T-helper 17 cell (primary cell): Measurements from ENCODE around the gene HAUS8. TPM values are rescaled to one million over a fixed set of nuclear protein-coding genes. Genes with fewer than 3 reads are reported as not detected.
"Not testable (repeated sequence)": the region's sequence is repeated elsewhere in the genome, so short reads cannot be mapped to it uniquely, and the experiment has no call there.

Experiments used
- ATAC-seq: fragments of 150-1000 bp; cut with Tn5 transposase; 2 replicates; pipeline ENCODE4 v1.10.0; 2021; ENCODE audit warnings: mild to moderate bottlenecking, moderate library complexity
- DNase-seq, 3 donors: peaks; one replicate each; pipeline versions ENCODE4 v3.0.0 to v3.0.0-alpha.2; 2020 to 2021
- H3K9me3 ChIP-seq: one replicate; pipeline ENCODE4 v1.7.0; 2013; ENCODE audit warnings: low read length, mild to moderate bottlenecking; ENCODE audit not compliant: control insufficient read depth, poor library complexity, severe bottlenecking
- H3K27ac Mint-ChIP-seq: one replicate; pipeline ENCODE4 v1.8.0; 2022; ENCODE audit warnings: mild to moderate bottlenecking, moderate library complexity, mixed read lengths
- H3K27me3 Mint-ChIP-seq: one replicate; pipeline ENCODE4 v1.8.0; 2022; ENCODE audit warnings: mixed read lengths
- H3K36me3 Mint-ChIP-seq: one replicate; pipeline ENCODE4 v1.8.0; 2022; ENCODE audit warnings: low read depth, mixed read lengths
- H3K4me1 Mint-ChIP-seq: one replicate; pipeline ENCODE4 v1.8.0; 2022; ENCODE audit warnings: mild to moderate bottlenecking, mixed read lengths
- H3K4me3 Mint-ChIP-seq: one replicate; pipeline ENCODE4 v1.8.0; 2022; ENCODE audit warnings: mild to moderate bottlenecking, moderate library complexity, mixed read lengths
- total RNA-seq, 4 donors: library from RNA in 2 of 4; stranded (reverse) in 2 of 4; gene quantifications; one replicate each; pipeline ENCODE4 v1.2.3 and lab custom pipeline; 2022 to 2026

HAUS8 gene
- total RNA-seq, 2 donors from 2014 or later = 18.4 to 26.2 TPM

DNA sequence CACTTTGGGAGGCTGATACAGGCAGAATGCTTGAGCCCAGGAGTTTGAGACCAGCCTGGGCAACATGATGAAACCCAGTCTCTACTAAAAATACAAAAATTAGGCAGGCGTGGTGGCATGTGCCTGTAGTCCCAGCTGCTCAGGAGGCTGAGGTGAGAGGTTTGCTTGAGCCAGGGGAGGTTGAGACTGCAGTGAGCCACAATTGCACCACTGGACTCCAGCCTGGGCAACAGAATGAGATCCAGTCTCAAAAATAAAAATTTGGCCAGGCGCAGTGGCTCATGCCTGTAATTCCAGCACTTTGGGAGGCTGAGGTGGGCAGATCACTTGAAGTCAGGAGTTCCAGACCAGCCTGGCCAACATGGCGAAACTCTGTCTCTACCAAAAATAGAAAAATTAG is 19.4 kb upstream of the HAUS8 start:
- H3K4me1 Mint-ChIP-seq = peaks cover 32% of the 10 kb centered on the region
- H3K36me3 Mint-ChIP-seq, DNase-seq, H3K9me3 ChIP-seq, H3K27me3 Mint-ChIP-seq, H3K4me3 Mint-ChIP-seq, ATAC-seq: not testable (repeated sequence)
- H3K27ac Mint-ChIP-seq = peak overlapping the region; percentile 57

DNA sequence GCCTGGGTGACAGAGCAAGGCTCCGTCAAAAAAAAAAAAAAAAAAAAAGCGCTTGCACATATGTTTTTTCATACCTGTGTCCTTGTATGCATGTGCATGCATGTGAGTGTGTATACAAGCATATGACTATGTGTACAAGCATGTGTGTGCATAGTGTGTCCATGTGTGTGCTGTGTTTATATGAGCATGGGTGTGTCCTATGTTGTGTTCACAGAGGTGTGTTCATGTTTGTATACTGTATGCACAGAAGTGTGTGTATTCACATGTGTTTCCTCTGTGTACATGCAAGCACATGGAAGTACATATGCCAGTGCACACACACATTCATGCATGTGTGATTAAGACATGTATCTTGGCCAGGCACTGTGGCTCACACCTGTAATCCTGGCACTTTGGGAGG is 17.4 kb upstream of the HAUS8 start:
- Mint-ChIP-seq H3K27me3 (no peaks in the 10 kb centered on the region), H3K27ac (no peak overlapping the region), H3K4me1 (peaks cover 34% of the 10 kb centered on the region), H3K4me3 (no peak overlapping the region), H3K36me3 (no peaks in the 10 kb centered on the region)
- H3K9me3 ChIP-seq = no peaks in the 10 kb centered on the region
- no peak for DNase-seq
- no peak for ATAC-seq

GRCh38 chr19:17091758-17092333 is 16.6 kb upstream of the HAUS8 start:
- Mint-ChIP-seq H3K4me3 (no peak overlapping the region), H3K36me3 (no peaks in the 10 kb centered on the region), H3K27ac (no peak overlapping the region), H3K27me3 (no peaks in the 10 kb centered on the region), H3K4me1 (peaks cover 36% of the 10 kb centered on the region)
- no peaks in the 10 kb centered on the region for H3K9me3 ChIP-seq
- peak; percentile 58 for ATAC-seq
- DNase-seq = no peak

DNA sequence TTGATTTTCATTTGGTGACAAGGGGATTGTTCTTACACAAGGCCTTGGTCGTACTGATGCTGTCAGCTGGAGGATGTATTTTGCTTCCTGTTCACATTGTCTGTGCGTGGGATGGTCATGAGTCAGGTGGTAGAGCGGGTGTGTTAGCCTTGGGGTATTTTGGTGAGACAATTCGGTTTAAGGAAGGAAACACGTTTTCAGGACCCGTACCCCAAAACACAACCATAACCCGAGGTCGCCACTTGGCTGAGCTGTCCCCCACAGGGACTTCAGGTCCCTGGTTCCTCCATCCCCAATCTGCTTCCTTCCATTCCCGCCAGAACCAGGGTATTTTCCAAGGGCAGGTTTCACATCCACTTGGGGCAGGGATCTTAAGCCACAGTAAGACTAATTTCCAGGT is 15.3 kb upstream of the HAUS8 start:
- peaks cover 36% of the 10 kb centered on the region for H3K4me1 Mint-ChIP-seq
- H3K9me3 ChIP-seq = no peaks in the 10 kb centered on the region
- peak overlapping the region; percentile 88 for H3K27ac Mint-ChIP-seq
- ATAC-seq (peak; percentile 67), DNase-seq (no peak)
- H3K27me3 Mint-ChIP-seq = no peaks in the 10 kb centered on the region
- no peak overlapping the region for H3K4me3 Mint-ChIP-seq
- H3K36me3 Mint-ChIP-seq = no peaks in the 10 kb centered on the region

GRCh38 chr19:17088552-17088951 is 13.3 kb upstream of the HAUS8 start:
- ATAC-seq (no peak), DNase-seq (no peak)
- Mint-ChIP-seq H3K27me3 (no peaks in the 10 kb centered on the region), H3K27ac (no peak overlapping the region), H3K4me1 (peaks cover 32% of the 10 kb centered on the region), H3K4me3 (no peak overlapping the region), H3K36me3 (no peaks in the 10 kb centered on the region)
- H3K9me3 ChIP-seq = no peaks in the 10 kb centered on the region

DNA sequence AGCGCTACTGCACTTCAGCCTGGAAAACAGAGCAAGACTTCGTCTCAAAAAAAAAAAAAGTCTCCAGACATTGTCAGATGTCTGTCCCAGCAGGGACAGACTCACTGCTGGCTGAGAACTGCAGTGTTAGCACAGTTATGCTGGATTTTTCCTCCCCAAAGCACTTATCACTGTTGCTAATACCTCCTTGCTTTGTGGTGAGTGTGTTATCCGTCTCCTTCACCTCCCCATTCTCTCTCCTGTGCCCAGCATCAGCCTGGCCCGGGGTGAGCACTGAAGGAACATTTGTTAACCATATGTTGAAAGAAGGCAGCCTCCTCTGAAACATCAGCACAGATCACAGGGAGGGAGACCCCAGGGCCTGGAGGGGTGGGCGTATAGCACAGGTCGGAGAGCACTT is 11.6 kb upstream of the HAUS8 start:
- no peak for ATAC-seq
- Mint-ChIP-seq H3K4me3 (no peak overlapping the region), H3K27me3 (no peaks in the 10 kb centered on the region), H3K4me1 (peaks cover 41% of the 10 kb centered on the region), H3K27ac (no peak overlapping the region), H3K36me3 (no peaks in the 10 kb centered on the region)
- DNase-seq = no peak
- no peaks in the 10 kb centered on the region for H3K9me3 ChIP-seq

DNA sequence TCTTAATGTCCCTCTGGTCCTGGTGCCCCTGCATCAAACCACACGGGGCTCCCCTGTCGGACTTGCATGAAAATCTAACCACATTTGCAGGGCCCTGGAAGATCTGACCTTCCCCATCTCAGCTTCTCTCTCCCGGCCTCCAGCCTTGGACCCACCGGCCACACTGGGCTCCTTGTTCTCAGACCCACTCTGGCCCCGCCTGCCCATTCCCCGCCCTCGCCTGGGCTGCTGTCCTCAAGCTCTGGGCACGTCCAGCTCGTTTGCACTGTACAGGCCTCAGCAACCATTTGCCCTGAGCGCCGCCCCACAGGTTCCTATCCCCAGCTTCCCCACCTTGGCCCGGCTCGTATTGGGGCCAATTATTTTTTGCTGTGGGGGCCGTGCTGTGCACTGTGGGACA is 10.9 kb upstream of the HAUS8 start:
- Mint-ChIP-seq H3K4me3 (no peak overlapping the region), H3K27ac (peak overlapping the region; percentile 11), H3K4me1 (peaks cover 48% of the 10 kb centered on the region), H3K36me3 (no peaks in the 10 kb centered on the region), H3K27me3 (no peaks in the 10 kb centered on the region)
- no peak for ATAC-seq
- H3K9me3 ChIP-seq = no peaks in the 10 kb centered on the region
- no peak for DNase-seq

DNA sequence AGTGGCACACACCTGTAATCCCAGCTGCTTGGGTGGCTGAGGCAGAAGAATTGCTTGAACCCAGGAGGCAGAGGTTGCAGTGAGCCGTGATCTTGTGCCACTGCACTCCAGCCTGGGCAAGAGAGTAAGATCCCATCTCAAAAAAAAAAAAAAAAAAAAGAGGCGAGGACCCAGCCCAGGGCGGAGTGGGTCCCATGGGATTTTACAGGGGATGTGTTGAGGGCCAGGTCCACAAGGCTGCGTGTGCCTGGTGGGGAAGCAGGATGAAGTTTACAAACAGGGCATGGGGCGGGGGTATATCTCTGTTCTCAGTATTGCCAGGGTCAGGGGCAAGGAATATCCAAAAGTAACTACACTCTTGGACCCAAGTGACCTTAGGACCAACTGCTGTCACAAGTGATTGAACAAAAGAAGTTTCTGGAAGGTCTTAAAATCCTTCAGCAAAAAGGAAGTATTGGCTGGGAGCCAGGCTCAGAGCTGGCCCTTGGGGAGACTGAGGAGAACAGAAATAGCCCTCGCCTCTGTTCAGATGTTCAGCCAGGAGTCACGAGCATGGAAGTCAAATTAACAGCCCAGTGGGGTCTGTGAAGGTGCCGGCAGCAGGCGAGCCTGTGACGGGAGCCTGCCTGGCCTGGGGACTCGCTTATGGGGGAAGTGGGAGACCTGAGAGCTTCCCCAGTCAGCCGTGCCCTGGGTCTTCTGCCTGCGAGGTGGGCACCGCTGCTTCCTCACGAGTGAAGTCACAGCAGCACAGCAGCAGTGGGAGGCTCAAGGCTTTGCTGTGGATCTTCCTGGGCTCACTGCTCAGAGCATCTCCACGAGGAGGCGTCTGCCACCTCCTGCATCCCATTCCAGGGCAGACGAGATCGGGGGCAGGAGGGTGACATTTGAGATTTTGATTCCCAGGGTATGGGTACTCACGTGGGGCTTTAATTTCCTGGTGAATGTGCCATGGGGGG is 6.7 kb upstream of the HAUS8 start:
- H3K27ac Mint-ChIP-seq = peak overlapping the region; percentile 41
- no peaks in the 10 kb centered on the region for H3K36me3 Mint-ChIP-seq
- no peaks in the 10 kb centered on the region for H3K9me3 ChIP-seq
- no peaks in the 10 kb centered on the region for H3K27me3 Mint-ChIP-seq
- no peak for ATAC-seq
- peaks cover 46% of the 10 kb centered on the region for H3K4me1 Mint-ChIP-seq
- H3K4me3 Mint-ChIP-seq = peak overlapping the region; percentile 66
- no peak for DNase-seq

DNA sequence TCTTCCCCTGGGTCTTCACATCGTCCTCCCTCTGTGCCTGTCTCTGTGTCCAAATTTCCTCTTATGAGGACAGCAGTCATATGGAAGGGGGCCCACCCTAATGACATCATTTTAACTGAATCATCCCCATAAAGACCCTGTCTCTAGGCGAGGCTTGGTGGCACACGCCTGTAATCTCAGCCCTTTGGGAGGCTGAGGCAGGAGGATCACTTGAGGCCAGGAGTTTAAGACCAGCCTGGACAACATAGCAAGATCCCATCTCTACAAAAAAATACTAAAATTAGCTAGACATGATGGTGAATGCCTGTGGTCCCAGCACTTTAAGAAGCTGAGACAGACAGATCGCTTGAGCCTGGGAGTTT is 5.2 kb upstream of the HAUS8 start:
- no peaks in the 10 kb centered on the region for H3K27me3 Mint-ChIP-seq
- ATAC-seq (no peak), DNase-seq (no peak)
- H3K4me1 Mint-ChIP-seq = peaks cover 50% of the 10 kb centered on the region
- H3K4me3 Mint-ChIP-seq = peak overlapping the region; percentile 82
- H3K27ac Mint-ChIP-seq = peak overlapping the region; percentile 81
- H3K9me3 ChIP-seq = no peaks in the 10 kb centered on the region
- H3K36me3 Mint-ChIP-seq = no peaks in the 10 kb centered on the region

DNA sequence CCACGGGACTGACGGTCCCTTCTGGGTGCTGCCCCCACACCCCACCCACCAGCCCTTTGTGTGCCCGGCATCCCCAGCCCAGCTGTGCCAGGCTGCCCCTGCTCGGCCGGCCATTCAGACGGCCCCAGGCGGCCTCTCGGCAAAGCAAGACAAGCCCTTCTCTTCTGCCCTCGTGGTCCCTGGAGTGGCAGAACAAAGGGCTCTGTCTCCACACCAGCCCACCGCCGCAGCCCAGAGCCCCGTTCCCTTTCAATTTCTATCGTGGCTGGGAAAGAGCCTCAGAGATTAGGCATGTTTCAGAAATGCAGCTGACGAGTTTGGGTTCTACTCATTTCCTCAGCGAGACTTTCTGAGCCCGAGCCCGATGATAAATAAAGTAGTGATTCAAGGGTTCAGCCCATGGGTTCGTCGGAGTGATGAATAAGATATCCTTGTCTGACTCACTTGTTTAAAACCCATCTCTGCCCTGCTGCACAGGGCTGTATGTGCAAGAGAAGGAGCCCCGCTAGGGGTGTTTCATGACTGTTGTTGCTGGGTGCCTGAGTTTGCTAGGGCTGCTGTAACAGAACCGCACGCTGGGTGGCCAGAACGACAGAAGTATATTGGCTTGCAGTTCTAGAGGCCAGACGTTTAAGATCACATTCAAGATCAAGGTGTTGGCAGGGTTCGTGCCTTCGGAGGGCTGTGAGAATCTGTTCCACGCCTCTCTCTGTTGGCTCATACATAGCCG is 4.6 kb upstream of the HAUS8 start:
- H3K36me3 Mint-ChIP-seq = no peaks in the 10 kb centered on the region
- no peaks in the 10 kb centered on the region for H3K27me3 Mint-ChIP-seq
- H3K9me3 ChIP-seq = no peaks in the 10 kb centered on the region
- H3K4me3 Mint-ChIP-seq = peak overlapping the region; percentile 82
- ATAC-seq (peak; percentile 56), DNase-seq (peak; percentile 37 to 52 (median 41))
- peak overlapping the region; percentile 81 for H3K27ac Mint-ChIP-seq
- peaks cover 48% of the 10 kb centered on the region for H3K4me1 Mint-ChIP-seq

DNA sequence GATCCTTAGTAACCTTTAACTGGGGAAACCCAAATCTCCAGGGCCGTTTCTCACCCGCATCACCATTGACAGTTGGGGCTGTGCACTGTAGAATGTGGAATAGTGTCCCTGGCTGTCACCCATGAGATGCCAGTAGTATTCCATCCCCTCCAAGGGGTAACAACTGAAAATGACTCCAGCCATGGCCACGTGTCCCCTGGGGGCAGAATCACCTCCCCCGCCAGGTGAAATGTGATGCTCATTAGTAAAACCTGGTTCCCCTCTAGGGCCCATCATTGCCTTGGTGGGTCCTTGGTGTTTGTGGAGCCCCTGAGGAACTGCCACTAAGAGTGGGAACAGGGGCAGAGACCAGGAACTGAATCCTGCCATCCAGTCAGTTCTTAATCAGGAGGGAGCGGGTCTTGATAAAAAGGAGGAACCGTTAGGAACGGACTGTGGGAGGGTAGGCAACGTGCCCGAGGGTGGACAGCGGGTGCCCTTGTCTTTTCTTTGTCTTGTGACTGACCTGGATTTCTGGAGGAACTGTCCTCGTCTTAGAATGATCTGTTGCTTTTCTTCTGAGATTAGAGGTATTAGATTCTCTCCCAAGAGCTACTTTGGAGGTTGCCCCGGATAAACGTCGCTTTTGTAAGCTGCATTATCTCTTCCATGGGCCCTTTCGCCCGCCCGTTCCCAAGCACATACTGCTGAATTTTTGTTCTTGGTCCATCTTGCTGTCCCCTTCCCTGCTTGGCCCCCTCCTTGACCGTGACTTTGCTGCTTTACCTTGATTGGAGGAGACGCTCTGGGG is 3.9 kb upstream of the HAUS8 start:
- no peak for ATAC-seq
- Mint-ChIP-seq H3K36me3 (no peaks in the 10 kb centered on the region), H3K4me3 (peak overlapping the region; percentile 82), H3K27ac (peak overlapping the region; percentile 81), H3K27me3 (no peaks in the 10 kb centered on the region), H3K4me1 (peaks cover 54% of the 10 kb centered on the region)
- no peak for DNase-seq
- no peaks in the 10 kb centered on the region for H3K9me3 ChIP-seq

- Mint-ChIP-seq H3K4me1 (peaks cover 61% of the 10 kb centered on the region), H3K27ac (peak overlapping the region; percentile 27), H3K4me3 (peak overlapping the region; percentile 99), H3K27me3 (no peaks in the 10 kb centered on the region), H3K36me3 (no peaks in the 10 kb centered on the region)
- H3K9me3 ChIP-seq = no peaks in the 10 kb centered on the region
- DNase-seq (no peak), ATAC-seq (no peak)
Measured at GRCh38 chr19:17078036-17078919, 3.0 kb upstream of the HAUS8 start.
